Activated CD4-positive, alpha-beta T cell treated with anti-CD3 and anti-CD28 coated beads, Interleukin-2, amount 10 ng/mL, durations not matched to agents 7 days and 5 days (primary cell): ENCODE results near the gene TRMT1. TPM values are rescaled to one million over a fixed set of nuclear protein-coding genes. Genes with fewer than 3 reads are reported as not detected.

Experiments used
- CTCF ChIA-PET: fragments of 350-600 bp; sonication (Branson Sonifier 250); formaldehyde crosslinking; loops from one replicate; lab custom pipeline; 2021; ENCODE audit warnings: antibody characterized with exemption; lab: Charles Lee
- POLR2A ChIA-PET: fragments of 350-600 bp; sonication (Branson Sonifier 250); formaldehyde crosslinking; loops from one replicate; lab custom pipeline; 2021; ENCODE audit warnings: antibody characterized with exemption; lab: Charles Lee
- DNase-seq: peaks from one replicate; pipeline ENCODE4 v3.0.0-alpha.2; 2020
- H3K27ac Mint-ChIP-seq: one replicate; pipeline ENCODE4 v1.8.0; 2021; ENCODE audit warnings: mild to moderate bottlenecking, moderate library complexity, mixed read lengths
- H3K27me3 Mint-ChIP-seq: one replicate; pipeline ENCODE4 v1.8.0; 2021; ENCODE audit warnings: mixed read lengths
- H3K36me3 Mint-ChIP-seq: one replicate; pipeline ENCODE4 v1.8.0; 2021; ENCODE audit warnings: low read depth, mixed read lengths
- H3K4me1 Mint-ChIP-seq: one replicate; pipeline ENCODE4 v1.8.0; 2021; ENCODE audit warnings: mixed read lengths
- H3K4me3 Mint-ChIP-seq: one replicate; pipeline ENCODE4 v1.8.0; 2021; ENCODE audit warnings: mild to moderate bottlenecking, moderate library complexity, mixed read lengths
- H3K9me3 Mint-ChIP-seq: one replicate; pipeline ENCODE4 v1.8.0; 2021; ENCODE audit warnings: mixed read lengths
- total RNA-seq, 2 experiments: library from RNA; stranded (reverse); gene quantifications; one replicate each; pipeline ENCODE4 v1.2.3, GENCODE V29; 2021

The TRMT1 gene
- total RNA-seq, 2 experiments from 2014 or later: 44.7 to 58.3 TPM

GRCh38 chr19:13089139-13089856 is 27.2 kb downstream of the TRMT1 start:
- H3K9me3 Mint-ChIP-seq: no peaks in the 10 kb centered on the region
- DNase-seq: peak; percentile 25
- POLR2A ChIA-PET: no interaction called here

GRCh38 chr19:13087795-13088537 is 28.6 kb downstream of the TRMT1 start:
- ChIA-PET CTCF (no interaction called here), POLR2A (no interaction called here)
- H3K27ac Mint-ChIP-seq: no peak overlapping the region
- peaks cover 3% of the 10 kb centered on the region for H3K27me3 Mint-ChIP-seq
- H3K36me3 Mint-ChIP-seq: no peaks in the 10 kb centered on the region
- H3K4me1 Mint-ChIP-seq: no peaks in the 10 kb centered on the region
- no peak overlapping the region for H3K4me3 Mint-ChIP-seq
- H3K9me3 Mint-ChIP-seq: no peaks in the 10 kb centered on the region
- no peak for DNase-seq

More at GRCh38 chr19:13089139-13089856, 27.2 kb downstream of the TRMT1 start:
- peaks cover 4% of the 10 kb centered on the region for H3K4me1 Mint-ChIP-seq
- no peaks in the 10 kb centered on the region for H3K36me3 Mint-ChIP-seq
- H3K27me3 Mint-ChIP-seq: peaks cover 6% of the 10 kb centered on the region
- no peak overlapping the region for H3K4me3 Mint-ChIP-seq
- CTCF ChIA-PET: interaction anchor here (0.5 to 1.0 kb wide), 3 partner anchors 28 to 294 kb away, joined by 3 to 6 read pairs (median 4); no protein-coding TSS in a partner anchor
- H3K27ac Mint-ChIP-seq: no peak overlapping the region

GRCh38 chr19:13087295-13087694 is 29.2 kb downstream of the TRMT1 start:
- POLR2A ChIA-PET: no interaction called here
- Mint-ChIP-seq H3K36me3 (no peaks in the 10 kb centered on the region), H3K9me3 (no peaks in the 10 kb centered on the region), H3K4me3 (no peak overlapping the region), H3K27ac (no peak overlapping the region), H3K4me1 (no peaks in the 10 kb centered on the region), H3K27me3 (peaks cover 3% of the 10 kb centered on the region)
- DNase-seq: no peak
- CTCF ChIA-PET: interaction anchor here (0.5 to 1.8 kb wide), 2 partner anchors 122 to 156 kb away, joined by 4 to 6 read pairs; no protein-coding TSS in a partner anchor

GRCh38 chr19:13086341-13086740 is 30.2 kb downstream of the TRMT1 start:
- H3K4me3 Mint-ChIP-seq: no peak overlapping the region
- H3K27ac Mint-ChIP-seq: no peak overlapping the region
- ChIA-PET POLR2A (no interaction called here), CTCF (interaction anchor here (1.2 to 1.8 kb wide), 2 partner anchors 15 to 121 kb away, joined by 3 to 6 read pairs; no protein-coding TSS in a partner anchor)
- DNase-seq: no peak
- H3K27me3 Mint-ChIP-seq: peaks cover 3% of the 10 kb centered on the region
- H3K9me3 Mint-ChIP-seq: no peaks in the 10 kb centered on the region
- H3K4me1 Mint-ChIP-seq: no peaks in the 10 kb centered on the region
- H3K36me3 Mint-ChIP-seq: no peaks in the 10 kb centered on the region

- Mint-ChIP-seq H3K27me3 (peaks cover 3% of the 10 kb centered on the region), H3K27ac (no peak overlapping the region), H3K4me3 (no peak overlapping the region), H3K9me3 (no peaks in the 10 kb centered on the region), H3K36me3 (no peaks in the 10 kb centered on the region), H3K4me1 (no peaks in the 10 kb centered on the region)
- ChIA-PET CTCF (interaction anchor here (1.2 to 1.8 kb wide), 3 partner anchors 14 to 120 kb away, joined by 3 to 6 read pairs (median 6); no protein-coding TSS in a partner anchor), POLR2A (no interaction called here)
- DNase-seq: no peak
Measured at GRCh38 chr19:13085666-13086065, 30.9 kb downstream of the TRMT1 start.

- H3K4me3 Mint-ChIP-seq: no peak overlapping the region
- CTCF ChIA-PET: interaction anchor here (0.6 to 1.7 kb wide), 3 partner anchors 22 to 122 kb away, joined by 5 to 9 read pairs (median 6); no protein-coding TSS in a partner anchor
- POLR2A ChIA-PET: interaction anchor here (0.6 kb wide), 1 partner anchor 41 kb away, joined by 3 read pairs; no protein-coding TSS in a partner anchor
- H3K4me1 Mint-ChIP-seq: no peaks in the 10 kb centered on the region
- DNase-seq: no peak
- no peaks in the 10 kb centered on the region for H3K9me3 Mint-ChIP-seq
- no peak overlapping the region for H3K27ac Mint-ChIP-seq
- H3K27me3 Mint-ChIP-seq: peaks cover 3% of the 10 kb centered on the region
- no peaks in the 10 kb centered on the region for H3K36me3 Mint-ChIP-seq
Measured at GRCh38 chr19:13083627-13084026, 32.9 kb downstream of the TRMT1 start.

GRCh38 chr19:13083008-13083404 is 33.5 kb downstream of the TRMT1 start:
- CTCF ChIA-PET: interaction anchor here (0.8 to 1.6 kb wide), 2 partner anchors 21 to 117 kb away, joined by 3 to 6 read pairs; no protein-coding TSS in a partner anchor
- Mint-ChIP-seq H3K27me3 (peaks cover 3% of the 10 kb centered on the region), H3K4me1 (no peaks in the 10 kb centered on the region), H3K36me3 (no peaks in the 10 kb centered on the region), H3K4me3 (no peak overlapping the region), H3K27ac (peak overlapping the region; percentile 33), H3K9me3 (no peaks in the 10 kb centered on the region)
- POLR2A ChIA-PET: interaction anchor here (0.6 kb wide), 1 partner anchor 41 kb away, joined by 3 read pairs; no protein-coding TSS in a partner anchor
- no peak for DNase-seq

GRCh38 chr19:13082192-13083007 is 34.1 kb downstream of the TRMT1 start:
- no peaks in the 10 kb centered on the region for H3K4me1 Mint-ChIP-seq
- ChIA-PET CTCF (interaction anchor here (0.8 to 1.6 kb wide), 2 partner anchors 21 to 117 kb away, joined by 3 to 6 read pairs; no protein-coding TSS in a partner anchor), POLR2A (no interaction called here)
- H3K27ac Mint-ChIP-seq: no peak overlapping the region
- H3K27me3 Mint-ChIP-seq: peaks cover 3% of the 10 kb centered on the region
- H3K9me3 Mint-ChIP-seq: no peaks in the 10 kb centered on the region
- H3K4me3 Mint-ChIP-seq: no peak overlapping the region
- no peaks in the 10 kb centered on the region for H3K36me3 Mint-ChIP-seq
- no peak for DNase-seq

- CTCF ChIA-PET: interaction anchor here (1.4 to 4.1 kb wide), 3 partner anchors 18 to 114 kb away, joined by 3 to 17 read pairs (median 7); no protein-coding TSS in a partner anchor
- DNase-seq: no peak
- Mint-ChIP-seq H3K4me3 (no peak overlapping the region), H3K9me3 (no peaks in the 10 kb centered on the region), H3K36me3 (no peaks in the 10 kb centered on the region), H3K27me3 (peaks cover 3% of the 10 kb centered on the region), H3K4me1 (no peaks in the 10 kb centered on the region), H3K27ac (no peak overlapping the region)
- POLR2A ChIA-PET: no interaction called here
Measured at GRCh38 chr19:13079542-13079986, 37.0 kb downstream of the TRMT1 start.

- POLR2A ChIA-PET: no interaction called here
- CTCF ChIA-PET: interaction anchor here (1.4 to 4.1 kb wide), 3 partner anchors 18 to 114 kb away, joined by 3 to 17 read pairs (median 7); no protein-coding TSS in a partner anchor
- Mint-ChIP-seq H3K9me3 (no peaks in the 10 kb centered on the region), H3K4me1 (no peaks in the 10 kb centered on the region), H3K4me3 (no peak overlapping the region), H3K27ac (no peak overlapping the region), H3K36me3 (no peaks in the 10 kb centered on the region), H3K27me3 (no peaks in the 10 kb centered on the region)
- DNase-seq: no peak
Measured at GRCh38 chr19:13078897-13079541, 37.5 kb downstream of the TRMT1 start.

GRCh38 chr19:13078381-13078780 is 38.2 kb downstream of the TRMT1 start:
- POLR2A ChIA-PET: no interaction called here
- no peaks in the 10 kb centered on the region for H3K27me3 Mint-ChIP-seq
- H3K36me3 Mint-ChIP-seq: no peaks in the 10 kb centered on the region
- H3K9me3 Mint-ChIP-seq: no peaks in the 10 kb centered on the region
- no peak overlapping the region for H3K4me3 Mint-ChIP-seq
- H3K4me1 Mint-ChIP-seq: no peaks in the 10 kb centered on the region
- CTCF ChIA-PET: interaction anchor here (0.6 to 4.1 kb wide), 5 partner anchors 17 to 622 kb away, joined by 3 to 17 read pairs (median 4); no protein-coding TSS in a partner anchor
- no peak for DNase-seq
- H3K27ac Mint-ChIP-seq: no peak overlapping the region
